Transverse colon (tissue), 4 donors: Measurements from ENCODE around the gene IP6K3. TPM values are rescaled to one million over a fixed set of nuclear protein-coding genes. Genes with fewer than 3 reads are reported as not detected.
A peak's percentile ranks its signal among the peaks of the same experiment; 100 is the strongest.

Experiments
- DNase-seq: peaks from one replicate; pipeline ENCODE4 v3.0.0-alpha.2; 2019
- H3K27ac ChIP-seq, 4 donors: fragments of 200-600 bp; sonication (generic); 2 replicates each; pipeline ENCODE4 v1.5.1; 2016 to 2018; ENCODE audit warnings: inconsistent platforms in 4 of 4
- H3K27me3 ChIP-seq: fragments of 200-600 bp; sonication (generic); 2 replicates; pipeline ENCODE4 v1.5.1; 2017; ENCODE audit warnings: inconsistent platforms
- H3K36me3 ChIP-seq, 4 donors: fragments of 200-600 bp; sonication (generic); 2 replicates each; pipeline ENCODE4 v1.5.1; 2017 to 2019; ENCODE audit warnings: inconsistent platforms in 4 of 4
- H3K4me1 ChIP-seq, 4 donors: fragments of 200-600 bp; sonication (generic); 2 replicates each; pipeline ENCODE4 v1.5.1; 2017 to 2020; ENCODE audit warnings: inconsistent platforms in 4 of 4
- H3K4me3 ChIP-seq, 4 donors: fragments of 200-600 bp; sonication (generic); 1 replicate in 1 of 4; 2 replicates in 3 of 4; pipeline versions ENCODE4 v1.5.1 to v1.6.1; 2017 to 2019; ENCODE audit warnings: inconsistent platforms in 4 of 4
- H3K9me3 ChIP-seq, 2 donors: fragments of 200-600 bp; sonication (generic); 2 replicates each; pipeline ENCODE4 v1.5.1; 2017 to 2019; ENCODE audit warnings: inconsistent platforms in 2 of 2
- CTCF ChIP-seq, 5 experiments: fragments of 200-600 bp in 3 of 5; fragments of 450-650 bp in 2 of 5; sonication (generic) in 3 of 5; IDR thresholded peaks; 1 replicate in 2 of 5; 2 replicates in 3 of 5; pipeline ENCODE4 v1.5.1; 2016 to 2017; ENCODE audit warnings: antibody characterized with exemption in 5 of 5, inconsistent platforms in 3 of 5, mild to moderate bottlenecking in 2 of 5, moderate library complexity in 1 of 5
- EP300 ChIP-seq: sonication (generic); formaldehyde crosslinking; IDR thresholded peaks from one replicate; pipeline ENCODE4 v1.6.1; 2017; ENCODE audit warnings: antibody characterized with exemption, low read depth
- POLR2A ChIP-seq: fragments of 450-650 bp; IDR thresholded peaks from one replicate; pipeline ENCODE4 v1.6.1; 2016; ENCODE audit warnings: antibody characterized with exemption, mild to moderate bottlenecking, moderate library complexity
- POLR2AphosphoS5 ChIP-seq, 3 donors: sonication (generic); formaldehyde crosslinking; IDR thresholded peaks; one replicate each; pipeline ENCODE4 v1.6.1; 2016; ENCODE audit warnings: antibody characterized with exemption in 3 of 3
- WGBS, 2 donors: methylation state at CpG; one replicate each; pipeline ENCODE4 v1.1.5; 2018; ENCODE audit warnings: low coverage in 1 of 2; 5-methylcytosine and 5-hydroxymethylcytosine counted together
- in situ Hi-C, 4 donors: fragments of 200-750 bp; cut with MboI; loops; one replicate each; pipeline versions ENCODE4 v1.15.0 to v1.15.1; 2017; ENCODE audit warnings: low sequenced_read_pairs in 3 of 4, low pct_ligation_motif_present in 1 of 4, low pct_unique_long_range_greater_than_20kb in 1 of 4
- intact Hi-C: fragments of 100-400 bp; cut with DNase I; formaldehyde crosslinking; loops from one replicate; pipeline ENCODE4 v1.15.1; 2023; ENCODE audit warnings: low total_unique reads
- small RNA-seq, 4 donors: library from RNA; depleted of rRNA; stranded (forward); fragments of <200 nt; gene quantifications; one replicate each; pipeline ENCODE3, GENCODE V24; 2016
- total RNA-seq, 4 donors: library from RNA; depleted of rRNA; stranded (reverse); fragments of >200 nt; gene quantifications; one replicate each; pipeline ENCODE4 v1.1.0, GENCODE V29; 2016

The IP6K3 gene
- total RNA-seq, 4 donors from 2014 or later, result 1.00 to 2.9 (median 1.9) TPM; not detected in 1

- intact Hi-C loops, result no loop called here
- WGBS, 2 donors, result 97% methylated on average over 7 of the region's 7 CpGs; no CpG with 5 or more reads in 1 of the 2 donors
Observed at GRCh38 chr6:33675968-33676367, 70.7 kb downstream of the IP6K3 start.

GRCh38 chr6:33673851-33674250, 72.9 kb downstream of the IP6K3 start:
- no peak overlapping the region for H3K4me3 ChIP-seq
- no peak overlapping the region for H3K27ac ChIP-seq
- in situ Hi-C loops (no loop called here), intact Hi-C loops (no loop called here)
- TF ChIP-seq CTCF (IDR thresholded peaks at IDR 0.05) (no peak), POLR2AphosphoS5 (IDR thresholded peaks at IDR 0.05) (no peak), POLR2A (no peak), EP300 (no peak)
- DNase-seq, result no peak
- no peaks in the 10 kb centered on the region for H3K9me3 ChIP-seq
- peaks cover 0 to 14% (median 5%) of the 10 kb centered on the region in 4 donors for H3K36me3 ChIP-seq
- WGBS, 2 donors, result 68% methylated on average over 7 of the region's 7 CpGs; no CpG with 5 or more reads in 1 of the 2 donors
- no peaks in the 10 kb centered on the region for H3K27me3 ChIP-seq
- H3K4me1 ChIP-seq, result no peaks in the 10 kb centered on the region

More at GRCh38 chr6:33675968-33676367, 70.7 kb downstream of the IP6K3 start:
- in situ Hi-C loops, result no loop called here
- TF ChIP-seq POLR2AphosphoS5 (IDR thresholded peaks at IDR 0.05) (no peak), CTCF (IDR thresholded peaks at IDR 0.05) (no peak), EP300 (no peak), POLR2A (no peak)
- H3K27me3 ChIP-seq, result no peaks in the 10 kb centered on the region
- no peaks in the 10 kb centered on the region for H3K9me3 ChIP-seq
- H3K36me3 ChIP-seq, result peaks cover 0 to 23% (median 7%) of the 10 kb centered on the region in 4 donors
- no peak for DNase-seq
- no peak overlapping the region for H3K4me3 ChIP-seq
- no peaks in the 10 kb centered on the region for H3K4me1 ChIP-seq
- no peak overlapping the region for H3K27ac ChIP-seq

- intact Hi-C loops, result no loop called here
- Histone ChIP-seq H3K27ac (no peak overlapping the region), H3K4me3 (no peak overlapping the region), H3K9me3 (no peaks in the 10 kb centered on the region), H3K4me1 (no peaks in the 10 kb centered on the region), H3K36me3 (peaks cover 0 to 13% (median 5%) of the 10 kb centered on the region in 4 donors), H3K27me3 (no peaks in the 10 kb centered on the region)
- TF ChIP-seq POLR2A, result no peak
- TF ChIP-seq CTCF (IDR thresholded peaks at IDR 0.05), result peak in 2 of 5 experiments; percentile 17 to 22
- TF ChIP-seq EP300, result no peak
- in situ Hi-C loops, result no loop called here
- 67% methylated on average over 5 of the region's 5 CpGs; no CpG with 5 or more reads in 1 of the 2 donors for WGBS, 2 donors
- DNase-seq, result no peak
Observed at GRCh38 chr6:33672808-33673207, 73.9 kb downstream of the IP6K3 start.

GRCh38 chr6:33671744-33672072, 75.0 kb downstream of the IP6K3 start:
- Histone ChIP-seq H3K27me3 (no peaks in the 10 kb centered on the region), H3K4me3 (no peak overlapping the region), H3K27ac (no peak overlapping the region), H3K9me3 (no peaks in the 10 kb centered on the region), H3K36me3 (peaks cover 0 to 20% (median under 1%) of the 10 kb centered on the region in 4 donors), H3K4me1 (no peaks in the 10 kb centered on the region)
- DNase-seq, result no peak
- WGBS, 2 donors, result 94 to 100% methylated on average over 2 to 3 of the region's 3 CpGs
- TF ChIP-seq POLR2AphosphoS5 (IDR thresholded peaks at IDR 0.05) (no peak), EP300 (no peak), POLR2A (no peak), CTCF (IDR thresholded peaks at IDR 0.05) (no peak)
- in situ Hi-C loops (no loop called here), intact Hi-C loops (no loop called here)

Small RNAs within 50 kb of the gene (small RNA-seq; reads per million reads assigned to genes)
- gene MIR3934, result 0 reads per million in 4 donors

Other genes starting within 250 kb of the IP6K3 start
- gene BAK1, start 166.6 kb downstream of the IP6K3 start, total RNA-seq, result 100 to 1,000 TPM in 1 of 4 donors, 10 to 100 TPM in 3; 52.2 to 134 (median 59.5) TPM
- gene ITPR3, start 125.6 kb downstream of the IP6K3 start, total RNA-seq, result 100 to 1,000 TPM; 105 to 262 (median 124) TPM
- gene UQCC2, start 35.2 kb downstream of the IP6K3 start, total RNA-seq, result 10 to 100 TPM in 1 of 4 donors, 1 to 10 TPM in 3; 2.8 to 17.6 (median 8.8) TPM
- 100 to 1,000 TPM in 2 of 4 donors, 10 to 100 TPM in 2; 57.3 to 159 (median 112) TPM for gene LEMD2, start 42.2 kb upstream of the IP6K3 start, total RNA-seq
- gene MLN, start 57.1 kb upstream of the IP6K3 start, total RNA-seq, result not detected